GM21423 (cell line): ENCODE results near the gene PRM3.
"Not testable (repeated sequence)": the region's sequence is repeated elsewhere in the genome, so short reads cannot be mapped to it uniquely, and the experiment has no call there.

Experiments used
- ATAC-seq: cut with Tn5 transposase; IDR thresholded peaks from one replicate; pipeline ENCODE4 v1.9.1; 2021; ENCODE audit warnings: mild to moderate bottlenecking, moderate library complexity; ENCODE audit not compliant: unreplicated experiment

PRM3 gene

GRCh38 chr16:11306381-11306780, 33.0 kb upstream of the PRM3 start:
- no peak for ATAC-seq

- ATAC-seq: no peak
Measured at GRCh38 chr16:11303405-11304138, 30.1 kb upstream of the PRM3 start.

GRCh38 chr16:11302977-11303376, 29.5 kb upstream of the PRM3 start:
- ATAC-seq: no peak

DNA sequence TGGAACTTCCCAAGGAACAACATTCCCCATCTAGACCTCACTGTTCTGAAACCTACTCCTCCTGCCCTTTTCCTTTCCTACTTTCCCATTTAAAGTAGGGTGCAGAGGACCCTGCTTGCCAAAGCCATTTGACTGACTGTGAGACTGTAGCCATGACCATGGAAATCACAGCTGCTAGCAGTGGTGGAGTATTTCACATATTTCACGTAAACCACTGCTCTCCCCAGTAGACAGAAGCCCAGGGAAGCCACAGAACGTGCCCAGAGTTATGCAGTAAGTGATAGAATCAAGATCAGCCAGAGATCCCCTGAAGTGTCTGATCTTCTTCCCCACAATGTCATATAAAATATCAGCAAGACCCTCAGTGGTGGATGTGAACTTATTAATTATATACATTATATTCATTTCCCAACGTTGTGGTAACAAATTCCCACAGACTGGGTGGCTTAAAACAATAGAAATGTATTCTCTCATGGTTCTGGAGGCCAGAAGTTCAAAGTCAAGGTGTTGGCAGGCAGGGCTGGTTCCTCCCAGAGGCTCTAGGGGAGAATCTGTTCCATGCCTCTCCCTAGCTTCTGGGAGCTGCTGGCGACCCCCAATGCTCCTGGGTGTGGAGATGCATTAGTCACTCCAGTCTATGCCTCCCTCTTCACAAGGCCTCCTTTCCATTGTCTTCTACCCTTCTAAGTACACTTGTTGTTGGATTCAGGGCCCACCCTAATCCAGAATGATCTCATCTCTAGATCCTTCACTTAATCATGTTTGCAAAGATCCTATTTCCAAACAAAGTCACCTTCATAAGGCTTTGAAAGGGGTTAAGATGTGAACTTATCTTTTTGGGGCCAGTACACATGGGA, 28.4 kb upstream of the PRM3 start:
- no peak for ATAC-seq

- no peak for ATAC-seq
Measured at GRCh38 chr16:11300560-11300892, 27.1 kb upstream of the PRM3 start.

- no peak for ATAC-seq
Measured at GRCh38 chr16:11299865-11300559, 26.6 kb upstream of the PRM3 start.

GRCh38 chr16:11298950-11299547, 25.6 kb upstream of the PRM3 start:
- peak; percentile 34 for ATAC-seq

DNA sequence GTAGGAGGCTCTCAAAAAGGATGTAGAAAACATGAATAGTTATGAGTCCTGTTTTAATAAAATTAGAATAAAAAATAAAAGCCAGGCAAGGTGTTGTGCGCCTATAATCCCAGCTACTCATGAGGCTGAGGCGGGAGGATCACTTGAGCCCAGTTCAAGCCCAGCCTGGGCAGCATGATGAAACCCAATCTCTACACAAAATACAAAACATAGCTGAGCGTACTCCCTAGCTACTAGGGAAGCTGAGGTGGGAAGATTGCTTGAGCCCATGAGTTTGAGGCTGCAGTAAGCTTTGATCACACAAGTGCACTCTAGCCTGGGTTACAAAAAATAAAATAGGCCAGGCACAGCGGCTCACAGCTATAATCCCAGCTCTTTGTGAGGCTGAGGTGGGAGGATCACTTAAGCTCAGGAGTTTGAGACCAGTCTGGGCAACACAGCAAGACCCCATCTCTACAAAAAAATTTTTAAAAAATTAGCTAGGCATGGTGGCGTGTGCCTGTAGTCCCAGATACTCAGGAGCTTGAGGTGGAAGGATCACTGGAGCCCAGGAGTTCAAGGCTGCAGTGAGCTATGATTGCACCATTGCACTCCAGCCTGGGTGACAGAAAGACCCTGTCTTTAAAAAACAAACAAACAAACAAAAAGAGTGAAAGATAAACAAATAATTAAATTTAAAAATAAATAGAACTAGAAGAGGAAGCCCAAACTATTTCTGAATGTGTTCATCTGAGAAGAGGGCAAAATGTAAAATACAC, 24.9 kb upstream of the PRM3 start:
- no peak for ATAC-seq

DNA sequence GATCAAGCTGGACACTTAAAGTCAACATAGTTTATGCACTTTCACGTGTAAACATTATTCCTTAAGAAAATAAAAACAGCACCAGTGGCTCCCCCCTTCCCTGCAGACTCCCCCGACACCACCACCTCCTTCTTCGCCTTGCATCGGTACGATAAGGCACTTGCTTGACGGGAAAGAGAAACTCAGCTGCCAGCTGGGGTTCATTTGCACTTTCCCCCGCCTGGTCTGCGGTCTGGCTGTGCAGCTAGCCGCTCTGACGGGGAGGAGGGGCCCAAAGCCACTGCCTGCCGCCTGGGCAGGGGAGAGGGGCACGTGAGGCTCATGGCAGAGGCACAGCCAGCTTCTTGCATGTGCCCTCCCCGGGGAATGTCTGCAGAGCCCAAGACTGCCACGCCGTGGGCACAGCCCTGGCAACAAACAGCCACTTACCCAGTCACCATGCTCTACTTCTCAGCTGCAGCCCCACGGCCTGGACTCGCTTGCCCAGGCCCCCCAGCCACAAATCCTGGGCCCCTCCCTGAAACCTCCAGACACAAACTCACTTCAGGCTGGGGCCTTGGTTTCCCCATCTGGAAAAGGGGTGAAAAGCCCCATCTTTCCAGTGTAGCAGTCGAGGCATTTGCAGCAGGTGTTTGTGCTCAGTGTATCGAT, 24.2 kb upstream of the PRM3 start:
- peak; percentile 74 for ATAC-seq

- peak; percentile 6 for ATAC-seq
Measured at GRCh38 chr16:11296706-11297491, 23.5 kb upstream of the PRM3 start.

- ATAC-seq: no peak
Measured at GRCh38 chr16:11296351-11296705, 22.9 kb upstream of the PRM3 start.

- ATAC-seq: no peak
Measured at GRCh38 chr16:11295672-11296071, 22.2 kb upstream of the PRM3 start.

DNA sequence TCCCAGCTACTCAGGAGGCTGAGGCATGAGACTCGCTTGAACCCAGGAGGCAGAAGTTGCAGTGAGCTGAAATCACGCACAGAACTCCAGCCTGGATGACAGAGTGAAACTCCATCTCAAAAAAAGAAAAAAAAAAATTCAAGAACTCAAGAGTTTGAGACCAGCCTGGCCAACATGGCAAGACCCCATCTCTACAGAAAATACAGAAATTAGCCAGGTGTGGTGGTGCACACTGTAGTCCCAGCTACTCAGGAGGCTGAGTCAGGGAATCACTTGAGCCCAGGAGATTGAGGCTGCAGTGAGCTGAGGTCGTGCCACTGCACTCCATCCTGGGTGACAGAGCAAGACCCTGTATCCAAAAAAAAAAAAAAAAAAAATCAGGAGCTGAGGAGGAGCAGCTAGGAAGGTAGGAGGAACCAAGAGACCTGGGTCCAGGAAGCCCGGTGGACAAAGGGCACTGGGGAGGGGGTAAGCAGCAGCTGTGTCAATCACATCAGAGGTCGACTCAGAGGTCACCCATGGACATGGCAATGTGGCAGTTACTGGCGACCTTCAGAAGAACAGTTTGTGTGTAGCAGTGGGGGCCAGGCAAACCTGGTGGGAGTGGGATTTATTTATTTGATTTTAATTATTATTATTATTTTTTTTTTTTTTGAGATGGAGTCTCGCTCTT, 18.8 kb upstream of the PRM3 start:
- no peak for ATAC-seq

- no peak for ATAC-seq
Measured at GRCh38 chr16:11291091-11291703, 17.8 kb upstream of the PRM3 start.

- ATAC-seq: no peak
Measured at GRCh38 chr16:11290102-11290893, 16.9 kb upstream of the PRM3 start.

DNA sequence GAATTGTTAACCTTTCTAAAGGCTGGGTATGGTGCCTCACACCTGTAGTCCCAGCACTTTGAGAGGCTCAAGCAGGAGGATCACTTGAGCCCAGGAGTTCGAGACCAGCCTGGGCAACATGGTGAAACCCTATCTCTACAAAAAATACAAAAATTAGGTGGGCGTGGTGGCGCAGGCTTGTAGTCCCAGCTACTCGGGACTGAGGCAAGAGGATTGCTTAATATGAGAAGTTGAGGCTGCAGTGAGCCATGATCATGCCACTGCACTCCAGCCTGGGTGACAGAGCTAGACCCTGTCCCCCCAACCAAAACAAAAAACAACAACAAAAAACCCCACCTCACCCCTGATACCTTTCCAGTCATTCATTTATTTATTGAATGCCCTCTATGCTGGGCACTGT, 16.3 kb upstream of the PRM3 start:
- ATAC-seq: not testable (repeated sequence)

- ATAC-seq: no peak
Measured at GRCh38 chr16:11289202-11289601, 15.8 kb upstream of the PRM3 start.

DNA sequence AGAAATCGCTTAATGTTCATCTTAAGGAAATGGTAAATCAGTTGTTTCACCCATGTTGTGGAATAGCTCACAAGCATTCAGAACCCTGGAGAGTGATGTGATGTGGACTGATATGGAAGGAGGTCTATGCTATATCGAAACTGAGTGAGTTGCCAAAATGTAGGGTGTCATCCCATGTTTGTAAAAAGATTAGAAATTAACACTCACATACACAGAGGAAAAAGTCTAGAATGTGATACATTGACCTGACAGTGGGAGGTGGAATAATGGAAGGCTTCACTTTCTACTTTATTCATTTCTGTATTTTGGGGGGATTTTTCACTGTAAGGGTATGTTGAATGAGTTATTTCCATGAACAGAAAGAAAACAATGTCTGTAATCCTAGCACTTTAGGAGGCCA, 12.4 kb upstream of the PRM3 start:
- no peak for ATAC-seq
